CD4-positive, alpha-beta T cell treated with Interleukin-17A for 1 hour (primary cell): Measurements from ENCODE around the gene ZNF207.
A peak's percentile ranks its signal among the peaks of the same experiment; 100 is the strongest.
"Not testable (repeated sequence)": the region's sequence is repeated elsewhere in the genome, so short reads cannot be mapped to it uniquely, and the experiment has no call there.

Source experiments
- DNase-seq: peaks from one replicate; pipeline ENCODE4 v3.0.0-alpha.2; 2020

The ZNF207 gene

GRCh38 chr17:32341141-32341856, 8.7 kb upstream of the ZNF207 start:
- peak; percentile 78 for DNase-seq

GRCh38 chr17:32341857-32342602, 7.9 kb upstream of the ZNF207 start, which contains the start of gene C17orf75:
C17orf75 (minus strand) TSS chr17:32342173; CDS start chr17:32342139, 34 bp downstream.
- DNase-seq, result peak; percentile 82

GRCh38 chr17:32342603-32343325, 7.2 kb upstream of the ZNF207 start:
- no peak for DNase-seq

- no peak for DNase-seq
These were observed 3.9 kb upstream of the ZNF207 start for GRCh38 chr17:32345951-32346600.

- DNase-seq, result no peak
These were observed 1.5 kb upstream of the ZNF207 start for GRCh38 chr17:32348483-32348800.

- no peak for DNase-seq
These were observed 479 bp upstream of the ZNF207 start for GRCh38 chr17:32349503-32349853.

GRCh38 chr17:32350666-32351418, 885 bp downstream of the ZNF207 start:
- DNase-seq, result peak; percentile 75

- DNase-seq, result not testable (repeated sequence)
These were observed 2.8 kb downstream of the ZNF207 start for GRCh38 chr17:32352734-32353133.

GRCh38 chr17:32355649-32356377, 5.9 kb downstream of the ZNF207 start:
- no peak for DNase-seq

GRCh38 chr17:32356378-32356743, 6.4 kb downstream of the ZNF207 start:
- no peak for DNase-seq

GRCh38 chr17:32356750-32357149, 6.8 kb downstream of the ZNF207 start:
- DNase-seq, result no peak

GRCh38 chr17:32357615-32358014, 7.7 kb downstream of the ZNF207 start:
- no peak for DNase-seq

- no peak for DNase-seq
These were observed 11.3 kb downstream of the ZNF207 start for GRCh38 chr17:32361270-32361669.

- no peak for DNase-seq
These were observed 20.5 kb downstream of the ZNF207 start for GRCh38 chr17:32370426-32370825.

GRCh38 chr17:32382526-32383223, 32.7 kb downstream of the ZNF207 start:
- no peak for DNase-seq

- no peak for DNase-seq
These were observed 34.0 kb downstream of the ZNF207 start for GRCh38 chr17:32383926-32384434.

- no peak for DNase-seq
These were observed 35.2 kb downstream of the ZNF207 start for GRCh38 chr17:32385121-32385520.

- DNase-seq, result no peak
These were observed 36.0 kb downstream of the ZNF207 start for GRCh38 chr17:32385971-32386370.

GRCh38 chr17:32386844-32387243, 36.9 kb downstream of the ZNF207 start:
- no peak for DNase-seq

GRCh38 chr17:32388128-32388527, 38.2 kb downstream of the ZNF207 start:
- not testable (repeated sequence) for DNase-seq
